ENCODE data around the gene FSHR.

The FSHR gene

DNA sequence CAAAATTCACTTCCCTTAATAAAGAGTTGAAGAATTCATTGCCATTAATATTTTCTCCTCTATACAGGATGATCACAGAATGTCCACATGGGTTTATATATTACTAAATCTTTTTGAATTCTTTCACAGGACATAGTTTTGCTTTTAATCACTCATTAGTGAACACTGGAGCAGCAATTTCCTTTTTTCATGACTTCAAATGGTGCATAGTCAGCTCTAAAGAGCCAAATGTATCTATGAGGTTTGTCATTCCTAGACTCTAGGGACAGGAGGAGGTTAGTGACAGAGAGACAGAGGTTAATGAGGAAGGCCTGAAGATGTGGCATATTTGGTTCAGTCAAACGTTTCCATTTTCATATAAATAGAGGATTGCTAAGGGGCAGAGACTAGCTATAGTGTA is 111.8 kb downstream of the FSHR start:
- H3K27me3 ChIP-seq (ENCODE audit: insufficient read depth, low read length): no peaks in the 10 kb centered on the region
- no peak overlapping the region for H3K4me3 ChIP-seq (ENCODE audit: low read length)
- H3K36me3 ChIP-seq (ENCODE audit: insufficient read depth, low read length): no peaks in the 10 kb centered on the region
- no peak overlapping the region for H2AFZ ChIP-seq (ENCODE audit: low read depth, low read length)
- H3K4me1 ChIP-seq (ENCODE audit: insufficient read depth, low read length): peaks cover 5% of the 10 kb centered on the region
- H3K9me3 ChIP-seq (ENCODE audit: low read length): no peaks in the 10 kb centered on the region

DNA sequence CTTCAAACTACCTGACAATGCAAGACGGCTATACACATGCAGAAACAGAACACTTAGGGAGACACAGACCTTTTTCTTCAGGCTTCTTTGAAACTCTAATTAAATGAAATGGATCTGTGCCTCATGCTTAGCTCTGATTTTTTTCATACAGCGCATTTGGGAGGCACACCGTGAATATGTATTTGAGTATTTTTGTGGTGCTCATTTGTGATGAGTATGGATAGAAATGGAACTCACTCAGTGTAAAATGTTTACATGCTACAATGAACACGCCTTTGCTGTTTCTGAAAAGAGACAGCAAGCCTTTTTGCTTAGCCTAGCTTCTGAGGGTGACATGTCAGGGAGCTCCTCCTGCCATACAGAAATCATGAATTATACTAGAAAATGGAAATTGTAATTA is 113.3 kb downstream of the FSHR start:
- peaks cover 5% of the 10 kb centered on the region for H3K4me1 ChIP-seq (ENCODE audit: insufficient read depth, low read length)
- no peak overlapping the region for H3K4me3 ChIP-seq (ENCODE audit: low read length)
- H3K36me3 ChIP-seq (ENCODE audit: insufficient read depth, low read length): no peaks in the 10 kb centered on the region
- H3K27me3 ChIP-seq (ENCODE audit: insufficient read depth, low read length): no peaks in the 10 kb centered on the region
- no peaks in the 10 kb centered on the region for H3K9me3 ChIP-seq (ENCODE audit: low read length)
- H2AFZ ChIP-seq (ENCODE audit: low read depth, low read length): no peak overlapping the region

DNA sequence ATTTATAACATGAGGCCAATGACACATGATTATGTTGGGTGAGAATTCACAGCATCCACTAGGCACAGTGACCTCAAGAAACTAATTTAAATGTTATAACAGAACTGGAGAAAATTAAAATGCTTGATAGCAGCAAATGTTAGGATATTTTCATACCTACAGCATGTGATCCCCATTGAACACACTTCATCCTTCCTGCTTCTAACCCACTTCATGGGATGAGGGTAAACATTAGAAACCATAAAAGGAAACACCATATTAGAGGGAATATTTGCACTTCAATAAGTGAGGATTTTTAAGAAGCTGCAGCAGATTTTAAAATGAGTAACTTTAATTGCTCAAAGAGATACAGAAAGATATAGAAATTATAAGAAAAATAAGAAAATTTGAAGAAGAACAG is 117.1 kb downstream of the FSHR start:
- no peaks in the 10 kb centered on the region for H3K9me3 ChIP-seq (ENCODE audit: low read length)
- H3K4me1 ChIP-seq (ENCODE audit: insufficient read depth, low read length): no peaks in the 10 kb centered on the region
- no peak overlapping the region for H3K4me3 ChIP-seq (ENCODE audit: low read length)
- no peak overlapping the region for H2AFZ ChIP-seq (ENCODE audit: low read depth, low read length)
- H3K27me3 ChIP-seq (ENCODE audit: insufficient read depth, low read length): no peaks in the 10 kb centered on the region
- H3K36me3 ChIP-seq (ENCODE audit: insufficient read depth, low read length): no peaks in the 10 kb centered on the region

DNA sequence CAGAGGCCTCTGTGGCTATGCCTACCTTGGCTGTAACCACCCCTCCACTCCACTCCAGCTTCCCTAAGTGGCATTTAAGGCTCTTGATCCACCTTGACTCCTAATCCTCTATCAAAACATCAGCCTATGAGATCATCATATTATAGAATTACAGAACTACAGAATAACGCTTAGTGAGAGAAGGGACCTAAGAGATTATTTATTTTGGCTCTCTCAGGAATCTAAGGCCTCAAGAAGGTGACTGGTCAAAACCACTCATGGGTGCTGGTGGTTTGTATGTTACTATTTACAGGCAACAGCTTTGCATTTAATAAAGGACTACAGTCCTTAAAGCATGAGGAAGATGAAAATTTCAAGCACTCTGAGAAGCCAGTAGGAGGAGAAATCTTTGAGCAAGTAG is 118.8 kb downstream of the FSHR start:
- no peak overlapping the region for H3K4me3 ChIP-seq (ENCODE audit: low read length)
- no peaks in the 10 kb centered on the region for H3K36me3 ChIP-seq (ENCODE audit: insufficient read depth, low read length)
- no peaks in the 10 kb centered on the region for H3K4me1 ChIP-seq (ENCODE audit: insufficient read depth, low read length)
- no peak overlapping the region for H2AFZ ChIP-seq (ENCODE audit: low read depth, low read length)
- H3K9me3 ChIP-seq (ENCODE audit: low read length): no peaks in the 10 kb centered on the region
- H3K27me3 ChIP-seq (ENCODE audit: insufficient read depth, low read length): no peaks in the 10 kb centered on the region

DNA sequence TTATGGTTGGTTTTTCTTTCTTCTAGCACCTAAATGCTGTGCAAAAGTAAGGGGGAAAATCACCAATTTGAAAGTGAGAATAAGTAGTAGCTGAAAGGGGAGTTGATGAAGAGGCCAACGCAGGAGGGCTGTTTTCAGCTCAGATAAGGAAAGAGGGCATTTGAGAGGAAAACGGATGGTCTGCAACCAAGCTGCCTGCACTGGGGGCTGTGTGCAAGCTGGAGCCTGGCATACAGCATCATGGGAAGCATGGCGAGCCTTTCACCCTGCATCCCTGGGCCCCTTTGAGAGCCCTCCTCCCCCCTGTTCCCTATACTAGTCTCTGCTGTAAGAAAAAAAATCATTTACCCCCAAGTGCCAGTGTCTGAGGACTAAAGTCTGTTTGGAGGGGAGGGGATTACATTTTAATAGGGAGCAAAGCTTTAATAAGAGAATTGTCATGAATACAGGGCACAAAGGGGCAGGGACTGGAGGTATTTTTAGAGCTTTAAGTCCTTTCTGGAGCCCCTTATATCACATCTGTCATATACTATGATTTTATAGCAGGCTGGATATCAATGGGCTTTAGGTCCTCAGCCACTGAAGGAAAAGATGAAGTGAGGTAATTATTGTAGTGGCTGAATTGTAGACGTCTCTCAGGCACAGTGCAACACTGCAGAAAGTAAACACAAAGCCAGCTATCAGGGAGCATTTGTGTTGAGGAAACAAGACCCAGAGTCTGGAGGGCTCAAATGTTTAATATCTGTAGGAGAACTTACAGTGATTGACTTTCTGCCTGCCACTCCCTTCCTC is 120.7 kb downstream of the FSHR start:
- Histone ChIP-seq H3K36me3 (ENCODE audit: insufficient read depth, low read length) (no peaks in the 10 kb centered on the region), H3K4me3 (ENCODE audit: low read length) (no peak overlapping the region), H2AFZ (ENCODE audit: low read depth, low read length) (no peak overlapping the region), H3K4me1 (ENCODE audit: insufficient read depth, low read length) (peaks cover 4% of the 10 kb centered on the region), H3K9me3 (ENCODE audit: low read length) (no peaks in the 10 kb centered on the region), H3K27me3 (ENCODE audit: insufficient read depth, low read length) (no peaks in the 10 kb centered on the region)

DNA sequence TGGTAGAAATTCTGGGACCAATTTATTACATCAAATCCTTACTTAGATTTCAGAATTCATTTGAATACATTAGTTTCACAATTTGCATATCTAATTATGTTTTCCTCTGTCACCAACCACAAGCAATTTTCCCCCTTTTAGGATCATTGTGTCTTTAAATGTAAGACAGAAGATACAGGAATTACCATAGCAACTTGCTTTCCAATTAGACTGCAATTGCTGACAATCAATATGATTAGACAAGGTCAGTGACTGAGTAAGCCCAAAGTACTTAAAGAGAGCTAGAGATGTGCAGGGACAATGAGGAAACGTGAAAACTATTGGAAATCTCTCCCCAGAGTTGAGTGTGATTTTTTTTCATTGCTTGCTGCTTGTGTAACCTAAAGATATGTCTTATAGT is 121.4 kb downstream of the FSHR start:
- Histone ChIP-seq H2AFZ (ENCODE audit: low read depth, low read length) (no peak overlapping the region), H3K4me1 (ENCODE audit: insufficient read depth, low read length) (peaks cover 4% of the 10 kb centered on the region), H3K4me3 (ENCODE audit: low read length) (no peak overlapping the region), H3K27me3 (ENCODE audit: insufficient read depth, low read length) (no peaks in the 10 kb centered on the region), H3K36me3 (ENCODE audit: insufficient read depth, low read length) (no peaks in the 10 kb centered on the region), H3K9me3 (ENCODE audit: low read length) (no peaks in the 10 kb centered on the region)

DNA sequence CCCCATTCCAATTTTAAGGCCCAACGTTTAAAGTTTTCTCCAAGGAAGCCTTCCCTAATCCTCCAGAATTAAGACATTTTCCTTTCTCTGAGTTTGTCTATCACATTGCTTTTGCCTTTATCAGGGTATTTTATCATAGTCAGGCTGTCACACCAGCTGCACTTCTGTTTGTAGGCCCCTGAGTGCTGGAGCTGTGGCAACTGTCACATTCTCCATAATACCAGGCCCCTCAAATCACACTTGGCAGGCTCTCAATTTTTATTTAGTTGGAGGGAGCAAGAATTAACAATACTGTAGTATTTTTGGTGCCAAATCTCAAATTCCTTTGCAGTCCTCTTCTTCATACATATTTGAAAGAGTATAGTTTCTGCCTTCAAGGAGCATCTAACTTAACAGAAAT is 122.2 kb downstream of the FSHR start:
- H3K9me3 ChIP-seq (ENCODE audit: low read length): no peaks in the 10 kb centered on the region
- no peak overlapping the region for H2AFZ ChIP-seq (ENCODE audit: low read depth, low read length)
- no peak overlapping the region for H3K4me3 ChIP-seq (ENCODE audit: low read length)
- H3K27me3 ChIP-seq (ENCODE audit: insufficient read depth, low read length): no peaks in the 10 kb centered on the region
- no peaks in the 10 kb centered on the region for H3K36me3 ChIP-seq (ENCODE audit: insufficient read depth, low read length)
- peaks cover 4% of the 10 kb centered on the region for H3K4me1 ChIP-seq (ENCODE audit: insufficient read depth, low read length)

DNA sequence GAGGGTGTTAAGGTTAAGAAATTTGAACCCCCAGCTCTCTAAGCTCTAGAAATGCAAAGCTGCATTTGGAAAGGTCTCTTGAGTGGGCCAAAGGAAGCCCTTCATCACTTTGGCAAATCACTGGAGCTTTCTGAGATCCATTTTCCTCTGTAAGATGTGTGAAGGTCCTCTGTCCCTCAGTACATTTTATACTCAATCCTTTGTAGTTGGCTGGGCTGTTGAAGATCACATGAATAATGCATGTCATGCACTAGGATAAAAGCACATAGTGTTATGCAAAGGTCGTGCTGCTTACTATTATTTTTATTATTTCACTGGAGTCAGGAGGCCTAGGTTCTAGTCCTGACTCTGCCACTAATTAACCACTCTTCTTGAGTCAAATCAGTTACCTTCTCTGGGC is 124.9 kb downstream of the FSHR start:
- Histone ChIP-seq H3K9me3 (ENCODE audit: low read length) (no peaks in the 10 kb centered on the region), H3K36me3 (ENCODE audit: insufficient read depth, low read length) (no peaks in the 10 kb centered on the region), H3K4me1 (ENCODE audit: insufficient read depth, low read length) (peaks cover 4% of the 10 kb centered on the region), H3K27me3 (ENCODE audit: insufficient read depth, low read length) (no peaks in the 10 kb centered on the region), H3K4me3 (ENCODE audit: low read length) (no peak overlapping the region), H2AFZ (ENCODE audit: low read depth, low read length) (no peak overlapping the region)

DNA sequence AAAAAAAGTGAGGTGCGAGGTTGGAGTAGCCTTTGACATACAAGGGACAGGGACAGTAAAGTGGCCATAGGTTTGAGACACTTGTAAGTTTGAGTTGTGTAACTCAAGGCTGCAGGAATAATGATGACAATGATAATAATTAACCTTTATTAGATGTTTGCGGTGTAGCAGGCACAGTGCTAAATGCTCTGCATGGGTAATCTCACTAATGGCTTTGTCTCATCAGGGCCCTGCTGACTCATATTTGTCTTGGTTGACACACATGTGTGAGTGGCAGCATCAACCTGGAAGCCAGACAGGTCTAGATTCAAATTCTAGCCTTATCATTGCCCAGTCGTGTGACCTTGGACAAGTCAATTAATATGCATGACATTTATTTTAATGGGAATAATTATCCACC is 126.2 kb downstream of the FSHR start:
- Histone ChIP-seq H3K27me3 (ENCODE audit: insufficient read depth, low read length) (no peaks in the 10 kb centered on the region), H2AFZ (ENCODE audit: low read depth, low read length) (no peak overlapping the region), H3K9me3 (ENCODE audit: low read length) (no peaks in the 10 kb centered on the region), H3K4me3 (ENCODE audit: low read length) (no peak overlapping the region), H3K36me3 (ENCODE audit: insufficient read depth, low read length) (no peaks in the 10 kb centered on the region), H3K4me1 (ENCODE audit: insufficient read depth, low read length) (peaks cover 4% of the 10 kb centered on the region)

DNA sequence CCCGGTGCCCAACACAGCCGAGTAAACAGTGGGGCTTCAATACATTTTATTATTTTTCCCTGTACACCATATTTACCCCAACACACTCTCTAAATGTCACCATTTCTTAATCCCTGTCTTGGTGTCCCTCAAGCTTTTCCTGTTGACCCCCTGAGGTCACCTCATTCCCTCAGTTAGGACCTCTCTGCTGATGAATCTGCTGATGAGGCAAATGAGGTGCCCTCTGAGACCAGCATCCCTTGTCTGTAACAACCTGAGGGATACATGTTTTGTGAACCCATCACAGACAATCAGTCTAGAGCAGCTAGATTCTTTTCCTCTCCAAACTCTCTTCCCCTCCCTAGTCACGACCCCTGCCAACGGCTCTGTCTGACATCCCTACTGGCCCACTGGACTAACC is 127.6 kb downstream of the FSHR start:
- no peaks in the 10 kb centered on the region for H3K36me3 ChIP-seq (ENCODE audit: insufficient read depth, low read length)
- H3K9me3 ChIP-seq (ENCODE audit: low read length): no peaks in the 10 kb centered on the region
- H3K4me3 ChIP-seq (ENCODE audit: low read length): no peak overlapping the region
- H3K27me3 ChIP-seq (ENCODE audit: insufficient read depth, low read length): no peaks in the 10 kb centered on the region
- H3K4me1 ChIP-seq (ENCODE audit: insufficient read depth, low read length): peaks cover 4% of the 10 kb centered on the region
- H2AFZ ChIP-seq (ENCODE audit: low read depth, low read length): no peak overlapping the region

DNA sequence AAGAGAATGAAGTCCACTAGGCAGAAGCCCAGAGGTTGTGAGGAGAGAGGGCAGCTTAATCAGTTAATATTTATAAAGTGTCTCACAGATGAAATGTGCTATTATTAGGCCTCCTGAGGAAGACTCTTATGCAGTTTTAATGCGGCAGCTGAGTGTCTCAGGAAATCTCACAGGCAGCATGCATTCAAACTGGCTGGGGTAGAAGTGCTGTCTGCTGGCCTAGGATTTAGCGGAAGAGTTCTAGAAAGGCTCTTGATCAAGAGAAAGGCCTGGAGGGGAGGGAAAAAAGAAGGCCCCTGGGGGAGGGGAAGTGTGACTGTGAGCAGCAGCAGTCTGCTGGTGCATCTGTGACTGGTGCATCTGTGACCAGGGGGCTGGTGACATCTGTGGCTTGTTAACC is 133.0 kb downstream of the FSHR start:
- Histone ChIP-seq H3K4me3 (ENCODE audit: low read length) (no peak overlapping the region), H3K27me3 (ENCODE audit: insufficient read depth, low read length) (no peaks in the 10 kb centered on the region), H2AFZ (ENCODE audit: low read depth, low read length) (no peak overlapping the region), H3K4me1 (ENCODE audit: insufficient read depth, low read length) (no peaks in the 10 kb centered on the region), H3K9me3 (ENCODE audit: low read length) (no peaks in the 10 kb centered on the region), H3K36me3 (ENCODE audit: insufficient read depth, low read length) (no peaks in the 10 kb centered on the region)

DNA sequence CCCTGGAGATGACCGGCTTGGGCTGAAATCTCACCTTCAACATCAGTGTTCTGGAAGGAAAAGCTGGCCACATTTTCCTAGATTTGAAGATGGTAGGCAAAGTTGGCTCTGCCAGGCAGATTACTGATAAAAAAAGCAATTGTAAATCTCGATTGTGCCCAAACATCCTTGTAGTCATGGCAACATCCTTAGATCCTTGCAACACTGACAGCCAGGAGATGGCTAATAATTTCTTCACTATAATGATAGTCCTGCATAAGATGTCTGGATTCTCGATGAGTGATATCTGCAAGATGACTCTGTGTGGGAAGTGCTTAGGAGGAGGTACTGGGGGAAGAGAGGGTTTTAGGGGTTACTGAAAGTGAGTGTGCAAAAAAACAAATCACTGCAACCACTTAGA is 149.1 kb downstream of the FSHR start:
- H3K4me3 ChIP-seq (ENCODE audit: low read length): no peak overlapping the region
- H3K4me1 ChIP-seq (ENCODE audit: insufficient read depth, low read length): no peaks in the 10 kb centered on the region
- H3K9me3 ChIP-seq (ENCODE audit: low read length): no peaks in the 10 kb centered on the region

DNA sequence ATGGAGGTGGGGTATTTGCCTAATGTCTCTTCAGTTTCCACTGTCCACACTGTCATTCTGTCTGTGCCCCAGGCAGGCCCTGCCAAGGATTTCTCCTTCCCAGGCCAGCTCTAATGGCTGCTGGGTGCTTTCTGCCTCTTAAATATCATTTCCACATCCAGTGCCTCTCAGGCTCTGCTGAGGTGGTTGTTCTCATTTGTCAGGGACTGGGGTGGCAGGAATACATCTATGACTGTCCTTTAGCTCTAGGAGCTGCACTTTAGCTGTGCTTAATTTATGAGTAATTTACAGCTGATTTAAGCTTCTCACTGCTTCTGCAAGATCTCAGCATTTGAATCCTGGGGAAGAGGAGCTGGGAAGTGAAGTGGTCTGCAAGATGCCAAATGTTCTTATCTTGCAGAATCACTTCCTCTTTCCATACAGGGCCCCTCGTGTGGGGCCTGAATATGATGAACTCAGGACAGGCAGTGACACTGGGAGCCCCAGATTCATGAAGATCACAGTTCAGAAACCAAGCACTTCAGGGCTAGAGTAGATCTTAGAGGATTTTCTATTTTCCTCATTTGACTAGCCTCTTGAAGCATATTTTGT is 150.2 kb downstream of the FSHR start:
- no peaks in the 10 kb centered on the region for H3K36me3 ChIP-seq (ENCODE audit: insufficient read depth, low read length)
- no peak overlapping the region for H3K4me3 ChIP-seq (ENCODE audit: low read length)
- no peaks in the 10 kb centered on the region for H3K9me3 ChIP-seq (ENCODE audit: low read length)

More for the DNA sequence above, 149.1 kb downstream of the FSHR start:
- Histone ChIP-seq H3K27me3 (ENCODE audit: insufficient read depth, low read length) (no peaks in the 10 kb centered on the region), H3K36me3 (ENCODE audit: insufficient read depth, low read length) (no peaks in the 10 kb centered on the region), H2AFZ (ENCODE audit: low read depth, low read length) (no peak overlapping the region)

DNA sequence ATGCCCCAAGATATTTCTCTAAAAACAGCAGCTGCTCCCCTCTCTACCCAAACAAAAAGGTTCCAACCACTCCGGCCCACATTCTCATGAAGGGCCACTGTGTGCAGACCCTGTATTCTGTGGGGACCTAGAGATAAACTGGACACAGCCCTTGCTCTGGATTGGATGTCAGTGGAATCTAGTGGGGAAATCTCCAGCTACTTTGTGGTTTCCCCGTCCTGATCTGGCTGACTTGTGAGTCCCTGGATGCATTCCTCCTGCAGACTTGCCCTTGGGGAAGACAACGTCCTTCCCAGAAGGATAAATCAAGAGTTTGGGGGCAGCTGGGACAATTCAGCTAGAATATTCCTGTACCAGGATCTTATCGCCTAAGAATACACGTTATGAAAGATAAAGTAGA is 151.1 kb downstream of the FSHR start:
- Histone ChIP-seq H2AFZ (ENCODE audit: low read depth, low read length) (no peak overlapping the region), H3K27me3 (ENCODE audit: insufficient read depth, low read length) (no peaks in the 10 kb centered on the region), H3K4me3 (ENCODE audit: low read length) (no peak overlapping the region), H3K4me1 (ENCODE audit: insufficient read depth, low read length) (no peaks in the 10 kb centered on the region), H3K9me3 (ENCODE audit: low read length) (no peaks in the 10 kb centered on the region), H3K36me3 (ENCODE audit: insufficient read depth, low read length) (no peaks in the 10 kb centered on the region)

More for the DNA sequence above, 150.2 kb downstream of the FSHR start:
- no peaks in the 10 kb centered on the region for H3K4me1 ChIP-seq (ENCODE audit: insufficient read depth, low read length)
- no peaks in the 10 kb centered on the region for H3K27me3 ChIP-seq (ENCODE audit: insufficient read depth, low read length)
- H2AFZ ChIP-seq (ENCODE audit: low read depth, low read length): no peak overlapping the region
